Neural cell (in vitro differentiated cells): ENCODE results near the gene MOB3B. TPM values are rescaled to one million over a fixed set of nuclear protein-coding genes. Genes with fewer than 3 reads are reported as not detected.

ENCODE experiments used
- H2AFZ ChIP-seq: fragments of 200-600, 300-800 bp; sonication (generic), shearing (Covaris generic); 2 replicates; pipeline ENCODE4 v1.6.0; 2014; ENCODE audit warnings: low read depth, mild to moderate bottlenecking, antibody characterized with exemption, low read length, moderate library complexity
- H3F3A ChIP-seq: fragments of 200-600 bp; shearing (Covaris generic); 2 replicates; pipeline ENCODE4 v1.6.1; 2016; ENCODE audit warnings: mild to moderate bottlenecking, moderate library complexity, mixed read lengths, antibody characterized with exemption, low read length; ENCODE audit not compliant: insufficient read depth, poor library complexity, severe bottlenecking
- H3K27ac ChIP-seq: fragments of 200-600, 300-800 bp; sonication (generic), shearing (Covaris generic); 2 replicates; pipeline ENCODE4 v1.5.1; 2014; ENCODE audit warnings: mild to moderate bottlenecking, low read length, moderate library complexity
- H3K27me3 ChIP-seq: fragments of 300-800, 200-600 bp; sonication (generic), shearing (Covaris generic); 2 replicates; pipeline ENCODE4 v1.6.0; 2014; ENCODE audit warnings: mild to moderate bottlenecking, low read depth, low read length, moderate library complexity; ENCODE audit not compliant: insufficient read depth
- H3K36me3 ChIP-seq: fragments of 300-800, 200-600 bp; sonication (generic), shearing (Covaris generic); 2 replicates; pipeline ENCODE4 v1.5.1; 2014; ENCODE audit warnings: mild to moderate bottlenecking, antibody characterized with exemption, low read length, moderate library complexity; ENCODE audit not compliant: insufficient read depth
- H3K4me2 ChIP-seq: fragments of 300-800, 200-600 bp; sonication (generic), shearing (Covaris generic); 2 replicates; pipeline ENCODE4 v1.6.0; 2014; ENCODE audit warnings: mild to moderate bottlenecking, low read length
- H3K4me3 ChIP-seq: fragments of 300-800, 200-600 bp; sonication (generic), shearing (Covaris generic); 2 replicates; pipeline ENCODE4 v1.5.1; 2014; ENCODE audit warnings: mild to moderate bottlenecking, low read length, moderate library complexity
- H3K79me2 ChIP-seq: fragments of 200-600 bp; shearing (Covaris generic); replicated peaks from 2 replicates; pipeline ENCODE4 v1.6.0; 2014; ENCODE audit warnings: mild to moderate bottlenecking, low read length, moderate library complexity; ENCODE audit not compliant: insufficient read depth
- H3K9ac ChIP-seq: fragments of 300-800, 200-600 bp; sonication (generic), shearing (Covaris generic); 2 replicates; pipeline ENCODE4 v1.6.1; 2016; ENCODE audit warnings: mild to moderate bottlenecking, low read length, mixed read lengths
- H3K9me2 ChIP-seq: fragments of 200-600 bp; shearing (Covaris generic); 2 replicates; pipeline ENCODE4 v1.6.1; 2016; ENCODE audit warnings: mild to moderate bottlenecking, low read length, mixed read lengths; ENCODE audit not compliant: insufficient read depth
- H3K9me3 ChIP-seq: fragments of 200-600, 300-800 bp; sonication (generic), shearing (Covaris generic); 2 replicates; pipeline ENCODE4 v1.6.1; 2016; ENCODE audit warnings: mild to moderate bottlenecking, mixed run types, low read length, moderate library complexity, mixed read lengths
- H4K20me1 ChIP-seq: fragments of 200-600 bp; shearing (Covaris generic); 2 replicates; pipeline ENCODE4 v1.6.1; 2016; ENCODE audit warnings: mild to moderate bottlenecking, mixed run types; ENCODE audit not compliant: insufficient read depth
- CTCF ChIP-seq: fragments of 450-650 bp; IDR thresholded peaks from 2 replicates; pipeline ENCODE4 v1.5.1; 2014; ENCODE audit warnings: antibody characterized with exemption, mild to moderate bottlenecking, moderate library complexity; ENCODE audit not compliant: poor library complexity, severe bottlenecking
- EP300 ChIP-seq: fragments of 450-650 bp; conservative IDR thresholded peaks from 2 replicates; pipeline ENCODE4 v1.6.1; 2014; ENCODE audit warnings: antibody characterized with exemption, mild to moderate bottlenecking, moderate library complexity; ENCODE audit not compliant: poor library complexity, severe bottlenecking
- EZH2 ChIP-seq: fragments of 200-600, 300-800 bp; shearing (Covaris generic), sonication (generic); IDR thresholded peaks from 2 replicates; pipeline ENCODE4 v1.6.1; 2014; ENCODE audit warnings: antibody characterized with exemption, low read length, borderline replicate concordance, mild to moderate bottlenecking; ENCODE audit not compliant: insufficient read depth, poor library complexity, severe bottlenecking
- MXI1 ChIP-seq: fragments of 450-650 bp; conservative IDR thresholded peaks from 2 replicates; pipeline ENCODE4 v1.6.1; 2014; ENCODE audit warnings: antibody characterized with exemption, mild to moderate bottlenecking; ENCODE audit not compliant: poor library complexity, severe bottlenecking
- POLR2AphosphoS5 ChIP-seq: IDR thresholded peaks from 2 replicates; pipeline ENCODE4 v1.6.1; 2012
- RAD21 ChIP-seq: fragments of 450-650 bp; conservative IDR thresholded peaks from 2 replicates; pipeline ENCODE4 v1.6.1; 2014; ENCODE audit warnings: antibody characterized with exemption, mild to moderate bottlenecking, moderate library complexity
- REST ChIP-seq: IDR thresholded peaks from 2 replicates; pipeline ENCODE4 v1.6.1; 2012; ENCODE audit warnings: borderline replicate concordance
- SMC3 ChIP-seq: fragments of 450-650 bp; conservative IDR thresholded peaks from 2 replicates; pipeline ENCODE4 v1.6.1; 2014; ENCODE audit warnings: antibody characterized with exemption, mild to moderate bottlenecking, moderate library complexity; ENCODE audit not compliant: poor library complexity
- TAF1 ChIP-seq: IDR thresholded peaks from 2 replicates; pipeline ENCODE4 v1.6.1; 2012; ENCODE audit warnings: low read depth
- polyA plus RNA-seq: library from polyadenylated mRNA; depleted of rRNA; stranded (reverse); fragments of >200 nt; gene quantifications from 2 replicates; pipeline ENCODE4 v1.2.3, GENCODE V29; 2014

The MOB3B gene
- polyA plus RNA-seq, 1 donor from 2014 or later: 1.8 TPM

- TF ChIP-seq EP300: no peak
- TF ChIP-seq SMC3: no peak
- TF ChIP-seq TAF1: no peak
- no peak for TF ChIP-seq CTCF
- no peak for TF ChIP-seq POLR2AphosphoS5
- no peak for TF ChIP-seq EZH2
- no peak overlapping the region for H3K9ac ChIP-seq
- H3K27ac ChIP-seq: no peak overlapping the region
These were observed 22.6 kb downstream of the MOB3B start for GRCh38 chr9:27506981-27507380.

GRCh38 chr9:27505744-27506161, 23.9 kb downstream of the MOB3B start:
- no peak for TF ChIP-seq POLR2AphosphoS5
- TF ChIP-seq SMC3: no peak
- no peak for TF ChIP-seq REST
- TF ChIP-seq EP300: no peak
- no peak for TF ChIP-seq CTCF
- no peak for TF ChIP-seq TAF1
- no peak for TF ChIP-seq EZH2
- no peak for TF ChIP-seq RAD21
- no peak for TF ChIP-seq MXI1
- Histone ChIP-seq H3K27me3 (no peaks in the 10 kb centered on the region), H2AFZ (no peak overlapping the region), H3F3A (no peaks in the 10 kb centered on the region), H3K9ac (no peak overlapping the region), H3K9me3 (peaks cover 3% of the 10 kb centered on the region), H3K9me2 (no peaks in the 10 kb centered on the region), H3K27ac (no peak overlapping the region), H3K79me2 (no peaks in the 10 kb centered on the region), H4K20me1 (no peaks in the 10 kb centered on the region), H3K36me3 (no peaks in the 10 kb centered on the region), H3K4me3 (no peak overlapping the region), H3K4me2 (no peak overlapping the region)

More at GRCh38 chr9:27506981-27507380, 22.6 kb downstream of the MOB3B start:
- H4K20me1 ChIP-seq: no peaks in the 10 kb centered on the region
- no peaks in the 10 kb centered on the region for H3F3A ChIP-seq
- H3K4me3 ChIP-seq: no peak overlapping the region
- no peaks in the 10 kb centered on the region for H3K27me3 ChIP-seq
- no peak overlapping the region for H3K4me2 ChIP-seq
- H2AFZ ChIP-seq: no peak overlapping the region
- H3K9me3 ChIP-seq: peaks cover 3% of the 10 kb centered on the region
- no peaks in the 10 kb centered on the region for H3K9me2 ChIP-seq
- no peaks in the 10 kb centered on the region for H3K36me3 ChIP-seq
- no peaks in the 10 kb centered on the region for H3K79me2 ChIP-seq
